Left cardiac atrium (tissue), 4 donors: Measurements from ENCODE around the gene SPECC1L. TPM values are rescaled to one million over a fixed set of nuclear protein-coding genes. Genes with fewer than 3 reads are reported as not detected.

Source experiments
- ATAC-seq, 2 donors: fragments of 200-7000 bp; cut with Tn5 transposase; one replicate each; pipeline ENCODE4 v1.9.1; 2020; ENCODE audit warnings: mild to moderate bottlenecking in 2 of 2, moderate library complexity in 2 of 2
- DNase-seq: peaks from one replicate; pipeline ENCODE4 v3.0.0-alpha.2; 2020
- intact Hi-C, 2 donors: fragments of 100-400 bp; cut with DNase I; formaldehyde crosslinking; loops; one replicate each; pipeline versions ENCODE4 v1.14.1 to v1.15.1; 2022 to 2023
- total RNA-seq, 2 donors: library from RNA; stranded (reverse); fragmentation: NEBNext Ultra II Directional; extraction: Animal tissue kit (Norgen Biotek cat#: 25700); gene quantifications; one replicate each; pipeline ENCODE4 v1.2.1, GENCODE V29; 2021
- donor health status: DM: no; HTN: yes; CAD: no.
- donor health status: DM: no; HTN: yes; CAD: no; lungs with severe emphysema.
- donor health status: DM: yes; HTN: yes; CAD: no.
- donor health status: Dilated cardiomyopathy.

The SPECC1L gene
- total RNA-seq, 2 donors from 2014 or later, result 54.5 to 59.1 TPM

GRCh38 chr22:24429411-24430365 is 159.1 kb downstream of the SPECC1L start:
- ATAC-seq (peak in 1 of 2 donors; percentile 21), DNase-seq (peak; percentile 71)
- intact Hi-C loops, result no loop called here

- DNase-seq (peak; percentile 22), ATAC-seq (no peak)
- intact Hi-C loops, result no loop called here
Measured at GRCh38 chr22:24430431-24431308, 160.0 kb downstream of the SPECC1L start.

GRCh38 chr22:24431309-24432034 is 160.8 kb downstream of the SPECC1L start:
- DNase-seq, result peak; percentile 14
- intact Hi-C loops, result no loop called here
- no peak for ATAC-seq

GRCh38 chr22:24432059-24432853 is 161.6 kb downstream of the SPECC1L start:
- intact Hi-C loops, result no loop called here
- DNase-seq (peak; percentile 85), ATAC-seq (peak; percentile 67 to 74)

GRCh38 chr22:24433001-24433827 is 162.6 kb downstream of the SPECC1L start:
- intact Hi-C loops, result no loop called here
- DNase-seq, result no peak
- ATAC-seq, result no peak

- intact Hi-C loops, result no loop called here
- peak in 1 of 2 donors; percentile 13 for ATAC-seq
- DNase-seq, result no peak
Measured at GRCh38 chr22:24433828-24434470, 163.3 kb downstream of the SPECC1L start.

- no peak for DNase-seq
- ATAC-seq, result peak; percentile 6 to 17
- intact Hi-C loops, result no loop called here
Measured at GRCh38 chr22:24434471-24435322, 164.1 kb downstream of the SPECC1L start.

GRCh38 chr22:24435323-24435645 is 164.7 kb downstream of the SPECC1L start:
- DNase-seq, result no peak
- intact Hi-C loops, result no loop called here
- no peak for ATAC-seq

- ATAC-seq (no peak), DNase-seq (no peak)
- intact Hi-C loops, result no loop called here
Measured at GRCh38 chr22:24435861-24436371, 165.3 kb downstream of the SPECC1L start.

GRCh38 chr22:24436553-24436952 is 165.9 kb downstream of the SPECC1L start:
- DNase-seq (no peak), ATAC-seq (no peak)
- intact Hi-C loops, result no loop called here

- intact Hi-C loops, result no loop called here
- DNase-seq (no peak), ATAC-seq (no peak)
Measured at GRCh38 chr22:24437091-24437490, 166.5 kb downstream of the SPECC1L start.

- intact Hi-C loops, result no loop called here
- no peak for DNase-seq
Measured at GRCh38 chr22:24437741-24438328, 167.2 kb downstream of the SPECC1L start.

GRCh38 chr22:24440270-24440717 is 169.7 kb downstream of the SPECC1L start:
- ATAC-seq (no peak), DNase-seq (no peak)
- intact Hi-C loops, result no loop called here

More at GRCh38 chr22:24437741-24438328, 167.2 kb downstream of the SPECC1L start:
- ATAC-seq, result no peak

GRCh38 chr22:24440718-24441405 is 170.2 kb downstream of the SPECC1L start:
- ATAC-seq (peak in 1 of 2 donors; percentile 13), DNase-seq (no peak)
- intact Hi-C loops, result no loop called here
